Activated B cell treated with CpG ODN at 0.5 μM for 24 hours (primary cell): ENCODE data around the gene UBA3. TPM values are rescaled to one million over a fixed set of nuclear protein-coding genes. Genes with fewer than 3 reads are reported as not detected.
A peak's percentile ranks its signal among the peaks of the same experiment; 100 is the strongest.

Experiments used
- ATAC-seq: fragments of 200-7000 bp; cut with Tn5 transposase; one replicate; pipeline ENCODE4 v1.10.0; 2021; ENCODE audit warnings: low read depth, mild to moderate bottlenecking, moderate library complexity
- CTCF ChIA-PET: fragments of 350-600 bp; sonication (Branson Sonifier 250); formaldehyde crosslinking; loops from one replicate; lab custom pipeline; 2021; ENCODE audit warnings: antibody characterized with exemption; lab: Charles Lee
- POLR2A ChIA-PET: fragments of 350-600 bp; sonication (Branson Sonifier 250); formaldehyde crosslinking; loops from one replicate; lab custom pipeline; 2021; ENCODE audit warnings: antibody characterized with exemption; lab: Charles Lee
- DNase-seq: peaks from one replicate; pipeline ENCODE4 v3.0.0; 2022
- H3K27ac Mint-ChIP-seq: one replicate; pipeline ENCODE4 v1.8.0; 2020; ENCODE audit warnings: mixed read lengths
- H3K27me3 Mint-ChIP-seq: one replicate; pipeline ENCODE4 v1.8.0; 2021; ENCODE audit warnings: mixed read lengths
- H3K36me3 Mint-ChIP-seq: one replicate; pipeline ENCODE4 v1.8.0; 2021; ENCODE audit warnings: low read depth, mixed read lengths
- H3K4me1 Mint-ChIP-seq: one replicate; pipeline ENCODE4 v1.8.0; 2021; ENCODE audit warnings: mixed read lengths
- H3K4me3 Mint-ChIP-seq: one replicate; pipeline ENCODE4 v1.8.0; 2020; ENCODE audit warnings: mild to moderate bottlenecking, mixed read lengths
- H3K9me3 Mint-ChIP-seq: one replicate; pipeline ENCODE4 v1.8.0; 2020; ENCODE audit warnings: mixed read lengths
- intact Hi-C: fragments of 100-400 bp; cut with micrococcal nuclease; formaldehyde crosslinking; loops from one replicate; pipeline ENCODE4 v1.15.1; 2024
- total RNA-seq: library from RNA; stranded (reverse); gene quantifications from 2 replicates; pipeline ENCODE4 v1.2.3, GENCODE V29; 2022
- TF ChIP-seq, protein P1 (sequence below): fragments of 200-600 bp; IDR thresholded peaks from one replicate; pipeline ENCODE4 v1.8.0; 2022; ENCODE audit warnings: antibody characterized with exemption, mild to moderate bottlenecking

Gene UBA3
- total RNA-seq, 1 donor from 2014 or later: 86.6 TPM

DNA sequence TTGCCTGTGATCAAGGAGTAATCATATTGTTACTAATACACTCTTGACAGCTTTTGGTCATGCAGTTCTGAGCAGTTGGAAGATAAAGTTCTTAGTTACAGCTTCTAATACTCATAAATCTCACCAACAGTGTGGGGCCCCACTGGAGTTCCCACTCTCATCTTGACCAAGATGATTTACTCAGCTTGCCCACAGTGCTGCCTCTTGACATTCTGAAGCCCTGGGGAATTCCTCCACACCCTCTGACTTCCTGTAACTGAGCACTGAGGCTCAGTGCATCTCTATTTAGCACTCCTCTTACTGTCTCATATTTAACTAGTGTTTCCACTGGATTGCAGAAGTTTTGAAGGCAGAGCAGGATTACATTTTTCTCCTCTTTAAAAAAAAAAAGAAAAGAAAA is 2.6 kb upstream of the UBA3 start:
- intact Hi-C loops: loop anchor here (10.0 kb wide), 1 partner anchor 2002 kb away; no protein-coding TSS in a partner anchor
- CTCF ChIA-PET: interaction anchor here (2.1 kb wide), 1 partner anchor 38 kb away, joined by 15 read pairs; no protein-coding TSS in a partner anchor
- Mint-ChIP-seq H3K36me3 (peaks cover 22% of the 10 kb centered on the region), H3K9me3 (no peaks in the 10 kb centered on the region), H3K27me3 (no peaks in the 10 kb centered on the region), H3K4me3 (peak overlapping the region; percentile 76), H3K4me1 (peaks cover 80% of the 10 kb centered on the region), H3K27ac (peak overlapping the region; percentile 95)
- peak; percentile 39 for DNase-seq
- peak; percentile 53 for ATAC-seq
- POLR2A ChIA-PET: interaction anchor here (0.8 to 8.9 kb wide), 6 partner anchors 11 to 65 kb away, joined by 3 to 109 read pairs (median 6); partner anchors contain the start of gene TMF1
- TF ChIP-seq, protein P1, sequence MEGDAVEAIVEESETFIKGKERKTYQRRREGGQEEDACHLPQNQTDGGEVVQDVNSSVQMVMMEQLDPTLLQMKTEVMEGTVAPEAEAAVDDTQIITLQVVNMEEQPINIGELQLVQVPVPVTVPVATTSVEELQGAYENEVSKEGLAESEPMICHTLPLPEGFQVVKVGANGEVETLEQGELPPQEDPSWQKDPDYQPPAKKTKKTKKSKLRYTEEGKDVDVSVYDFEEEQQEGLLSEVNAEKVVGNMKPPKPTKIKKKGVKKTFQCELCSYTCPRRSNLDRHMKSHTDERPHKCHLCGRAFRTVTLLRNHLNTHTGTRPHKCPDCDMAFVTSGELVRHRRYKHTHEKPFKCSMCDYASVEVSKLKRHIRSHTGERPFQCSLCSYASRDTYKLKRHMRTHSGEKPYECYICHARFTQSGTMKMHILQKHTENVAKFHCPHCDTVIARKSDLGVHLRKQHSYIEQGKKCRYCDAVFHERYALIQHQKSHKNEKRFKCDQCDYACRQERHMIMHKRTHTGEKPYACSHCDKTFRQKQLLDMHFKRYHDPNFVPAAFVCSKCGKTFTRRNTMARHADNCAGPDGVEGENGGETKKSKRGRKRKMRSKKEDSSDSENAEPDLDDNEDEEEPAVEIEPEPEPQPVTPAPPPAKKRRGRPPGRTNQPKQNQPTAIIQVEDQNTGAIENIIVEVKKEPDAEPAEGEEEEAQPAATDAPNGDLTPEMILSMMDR: no peak

GRCh38 chr3:69082361-69082760 is 2.2 kb upstream of the UBA3 start:
- ChIA-PET POLR2A (interaction anchor here (0.8 to 8.9 kb wide), 6 partner anchors 11 to 65 kb away, joined by 3 to 109 read pairs (median 6); partner anchors contain the start of gene TMF1), CTCF (interaction anchor here (2.1 kb wide), 1 partner anchor 38 kb away, joined by 15 read pairs; no protein-coding TSS in a partner anchor)
- no peak for DNase-seq

DNA sequence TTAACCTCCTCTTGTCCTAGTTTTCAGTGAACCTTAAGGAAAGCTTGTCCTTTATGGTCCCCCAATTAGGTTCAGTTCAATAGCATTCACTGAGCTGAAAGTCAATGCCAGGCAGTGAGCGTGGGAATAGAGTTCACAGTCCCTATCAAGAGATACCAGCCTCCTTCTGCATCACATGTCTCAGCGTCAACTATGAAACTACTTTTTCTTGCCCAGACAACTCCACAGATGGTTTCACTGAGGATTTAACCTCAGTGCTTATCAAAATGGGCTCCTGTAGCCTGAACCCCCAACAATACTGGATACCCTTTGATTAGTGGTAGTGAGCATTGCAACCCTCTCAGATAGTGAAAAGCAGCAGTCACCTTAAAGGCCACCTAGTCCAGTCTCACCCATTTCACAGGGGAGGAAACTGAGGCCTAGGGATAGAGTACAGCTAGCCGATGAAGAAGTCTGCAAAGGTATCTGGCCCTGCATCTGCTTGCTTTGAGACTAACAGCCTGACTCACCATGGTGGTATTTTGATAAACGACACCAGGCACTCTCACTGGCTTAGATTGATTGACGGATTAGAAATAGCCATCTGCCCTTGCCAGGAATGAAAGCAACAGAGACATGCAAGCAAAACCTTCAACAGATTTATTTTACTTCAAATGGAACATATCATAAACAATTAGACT is 1.6 kb upstream of the UBA3 start:
- intact Hi-C loops: loop anchor here (2.0 to 10.0 kb wide), 2 partner anchors 13 to 2003 kb away; no protein-coding TSS in a partner anchor
- TF ChIP-seq, protein P1: no peak
- Mint-ChIP-seq H3K4me1 (peaks cover 77% of the 10 kb centered on the region), H3K9me3 (no peaks in the 10 kb centered on the region), H3K27me3 (no peaks in the 10 kb centered on the region), H3K27ac (peak overlapping the region; percentile 95), H3K4me3 (peak overlapping the region; percentile 44), H3K36me3 (peaks cover 27% of the 10 kb centered on the region)
- DNase-seq: no peak
- POLR2A ChIA-PET: interaction anchor here (0.8 to 8.9 kb wide), 6 partner anchors 12 to 29 kb away, joined by 3 to 109 read pairs (median 14); partner anchors contain the start of gene TMF1
- ATAC-seq: no peak
- CTCF ChIA-PET: interaction anchor here (2.1 kb wide), 1 partner anchor 39 kb away, joined by 15 read pairs; no protein-coding TSS in a partner anchor

More at GRCh38 chr3:69082361-69082760, 2.2 kb upstream of the UBA3 start:
- no peak for ATAC-seq
- H3K36me3 Mint-ChIP-seq: peaks cover 24% of the 10 kb centered on the region
- intact Hi-C loops: loop anchor here (10.0 kb wide), 1 partner anchor 2002 kb away; no protein-coding TSS in a partner anchor
- H3K27me3 Mint-ChIP-seq: no peaks in the 10 kb centered on the region
- H3K27ac Mint-ChIP-seq: peak overlapping the region; percentile 95
- peaks cover 78% of the 10 kb centered on the region for H3K4me1 Mint-ChIP-seq
- H3K4me3 Mint-ChIP-seq: peak overlapping the region; percentile 76
- H3K9me3 Mint-ChIP-seq: no peaks in the 10 kb centered on the region
- TF ChIP-seq, protein P1: no peak

GRCh38 chr3:69079269-69080159 is 651 bp downstream of the UBA3 start:
- no peaks in the 10 kb centered on the region for H3K27me3 Mint-ChIP-seq
- TF ChIP-seq, protein P1: no peak
- peak overlapping the region; percentile 83 for H3K4me3 Mint-ChIP-seq
- peaks cover 67% of the 10 kb centered on the region for H3K4me1 Mint-ChIP-seq
- peak overlapping the region; percentile 65 for H3K27ac Mint-ChIP-seq
- DNase-seq: peak; percentile 40
- H3K36me3 Mint-ChIP-seq: peaks cover 20% of the 10 kb centered on the region
- H3K9me3 Mint-ChIP-seq: no peaks in the 10 kb centered on the region
- CTCF ChIA-PET: interaction anchor here (0.9 kb wide), 1 partner anchor 12 kb away, joined by 3 read pairs; no protein-coding TSS in a partner anchor
- POLR2A ChIA-PET: interaction anchor here (0.6 to 8.9 kb wide), 7 partner anchors 14 to 1431 kb away, joined by 3 to 109 read pairs (median 4); partner anchors contain the start of gene TMF1
- no peak for ATAC-seq
- intact Hi-C loops: loop anchor here (1.0 to 10.0 kb wide), 5 partner anchors 10 to 2005 kb away; partner anchors contain the start of gene TMF1
